Endothelial cell (in vitro differentiated cells): ENCODE results near the gene MAP2K7. TPM values are rescaled to one million over a fixed set of nuclear protein-coding genes. Genes with fewer than 3 reads are reported as not detected.

Source experiments
- DNase-seq: peaks from one replicate; pipeline ENCODE4 v3.0.0; 2021; ENCODE audit warnings: low spot score
- H3K27ac Mint-ChIP-seq: one replicate; pipeline ENCODE4 v1.8.0; 2021; ENCODE audit warnings: mixed read lengths, inconsistent platforms; ENCODE audit not compliant: unreplicated experiment
- H3K27me3 Mint-ChIP-seq: one replicate; pipeline ENCODE4 v1.8.0; 2021; ENCODE audit warnings: mild to moderate bottlenecking, moderate library complexity, mixed read lengths, inconsistent platforms; ENCODE audit not compliant: unreplicated experiment
- H3K36me3 Mint-ChIP-seq: one replicate; pipeline ENCODE4 v1.8.0; 2021; ENCODE audit warnings: mild to moderate bottlenecking, low read depth, mixed read lengths, inconsistent platforms; ENCODE audit not compliant: unreplicated experiment
- H3K4me1 Mint-ChIP-seq: one replicate; pipeline ENCODE4 v1.8.0; 2021; ENCODE audit warnings: mild to moderate bottlenecking, mixed read lengths, inconsistent platforms; ENCODE audit not compliant: unreplicated experiment
- H3K4me3 Mint-ChIP-seq: one replicate; pipeline ENCODE4 v1.8.0; 2021; ENCODE audit warnings: mild to moderate bottlenecking, mixed read lengths, inconsistent platforms; ENCODE audit not compliant: unreplicated experiment
- H3K9me3 Mint-ChIP-seq: one replicate; pipeline ENCODE4 v1.8.0; 2021; ENCODE audit warnings: mixed read lengths, inconsistent platforms; ENCODE audit not compliant: unreplicated experiment
- CTCF ChIP-seq: fragments of 200-600 bp; sonication (generic); IDR thresholded peaks from one replicate; pipeline ENCODE4 v1.5.0; 2021; ENCODE audit warnings: antibody characterized with exemption; ENCODE audit not compliant: unreplicated experiment
- total RNA-seq: library from RNA; stranded (reverse); fragmentation: NEBNext Ultra II Directional; extraction: Animal tissue kit (Norgen Biotek cat#: 25700); gene quantifications from one replicate; pipeline ENCODE4 v1.2.1, GENCODE V29; 2021; ENCODE audit not compliant: unreplicated experiment

Gene MAP2K7
- total RNA-seq, 1 donor from 2014 or later = 31.1 TPM

- TF ChIP-seq CTCF = no peak
- H3K9me3 Mint-ChIP-seq = no peaks in the 10 kb centered on the region
- H3K27me3 Mint-ChIP-seq = peaks cover 21% of the 10 kb centered on the region
- H3K27ac Mint-ChIP-seq = no peak overlapping the region
- peaks cover 7% of the 10 kb centered on the region for H3K36me3 Mint-ChIP-seq
- no peak overlapping the region for H3K4me3 Mint-ChIP-seq
- peaks cover 7% of the 10 kb centered on the region for H3K4me1 Mint-ChIP-seq
- no peak for DNase-seq
These were observed 10.0 kb downstream of the MAP2K7 start for GRCh38 chr19:7913652-7914051.

GRCh38 chr19:7914099-7914498, 10.4 kb downstream of the MAP2K7 start:
- Mint-ChIP-seq H3K4me3 (no peak overlapping the region), H3K27ac (no peak overlapping the region), H3K36me3 (peaks cover 7% of the 10 kb centered on the region), H3K9me3 (no peaks in the 10 kb centered on the region), H3K4me1 (peaks cover 7% of the 10 kb centered on the region), H3K27me3 (peaks cover 21% of the 10 kb centered on the region)
- no peak for DNase-seq
- no peak for TF ChIP-seq CTCF

- Mint-ChIP-seq H3K27ac (no peak within 1 kb of the TSS), H3K9me3 (no peaks in the 10 kb centered on the region), H3K4me3 (peak within 1 kb of the TSS; percentile 69), H3K4me1 (peaks cover 8% of the 10 kb centered on the region), H3K36me3 (peaks cover 7% of the 10 kb centered on the region), H3K27me3 (peaks cover 23% of the 10 kb centered on the region)
- TF ChIP-seq CTCF = no peak
- no peak for DNase-seq
These were observed 10.9 kb downstream of the MAP2K7 start, which contains the start of gene TGFBR3L for GRCh38 chr19:7914598-7915045. TGFBR3L (plus strand) TSS chr19:7914830.

- no peak for TF ChIP-seq CTCF
- Mint-ChIP-seq H3K4me3 (peak overlapping the region; percentile 69), H3K27me3 (peaks cover 23% of the 10 kb centered on the region), H3K4me1 (peaks cover 12% of the 10 kb centered on the region), H3K27ac (no peak overlapping the region), H3K36me3 (peaks cover 7% of the 10 kb centered on the region), H3K9me3 (no peaks in the 10 kb centered on the region)
- DNase-seq = no peak
These were observed 11.8 kb downstream of the MAP2K7 start for GRCh38 chr19:7915250-7916102.
